ENCODE data around the gene SKIC8.

SKIC8 gene

GRCh38 chr15:78325092-78325843 lies 25.9 kb upstream of the SKIC8 start:
- H3K27ac ChIP-seq = no peak overlapping the region
- TF ChIP-seq CTCF (conservative IDR thresholded peaks at IDR 0.05) = no peak
- no peak for TF ChIP-seq ZFX (IDR thresholded peaks at IDR 0.05)

GRCh38 chr15:78324144-78324543 lies 24.7 kb upstream of the SKIC8 start:
- TF ChIP-seq CTCF (conservative IDR thresholded peaks at IDR 0.05) (no peak), ZFX (IDR thresholded peaks at IDR 0.05) (no peak)
- no peak overlapping the region for H3K27ac ChIP-seq

- H3K27ac ChIP-seq = no peak overlapping the region
- TF ChIP-seq CTCF (conservative IDR thresholded peaks at IDR 0.05) = no peak
- TF ChIP-seq ZFX (IDR thresholded peaks at IDR 0.05) = no peak
Observed at GRCh38 chr15:78323693-78324092, 24.3 kb upstream of the SKIC8 start.

- no peak for TF ChIP-seq CTCF (conservative IDR thresholded peaks at IDR 0.05)
- no peak for TF ChIP-seq ZFX (IDR thresholded peaks at IDR 0.05)
Observed at GRCh38 chr15:78322724-78323521, 23.5 kb upstream of the SKIC8 start.

GRCh38 chr15:78322243-78322642 lies 22.8 kb upstream of the SKIC8 start:
- H3K27ac ChIP-seq = no peak overlapping the region
- TF ChIP-seq CTCF (conservative IDR thresholded peaks at IDR 0.05) = no peak
- no peak for TF ChIP-seq ZFX (IDR thresholded peaks at IDR 0.05)

More at GRCh38 chr15:78322724-78323521, 23.5 kb upstream of the SKIC8 start:
- H3K27ac ChIP-seq = no peak overlapping the region

- no peak overlapping the region for H3K27ac ChIP-seq
- TF ChIP-seq ZFX (IDR thresholded peaks at IDR 0.05) (no peak), CTCF (conservative IDR thresholded peaks at IDR 0.05) (no peak)
Observed at GRCh38 chr15:78321786-78322185, 22.4 kb upstream of the SKIC8 start.

- H3K27ac ChIP-seq = no peak overlapping the region
- TF ChIP-seq ZFX (IDR thresholded peaks at IDR 0.05) (no peak), CTCF (conservative IDR thresholded peaks at IDR 0.05) (no peak)
Observed at GRCh38 chr15:78321041-78321570, 21.7 kb upstream of the SKIC8 start.
